ENCODE data around the gene OR5H14.
"Not testable (repeated sequence)": the region's sequence is repeated elsewhere in the genome, so short reads cannot be mapped to it uniquely, and the experiment has no call there.

Gene OR5H14

GRCh38 chr3:98147179-98147578 lies at the start of gene OR5H14:
TSS of gene OR5H14 (plus strand) at chr3:98147479. CDS start at chr3:98149386, 1,907 bp downstream.
- no peak for DNase-seq (ENCODE audit: low read depth, low spot score)

GRCh38 chr3:98099848-98100247 lies 47.4 kb upstream of the OR5H14 start:
- no peak for DNase-seq (ENCODE audit: low read depth, low spot score)

DNA sequence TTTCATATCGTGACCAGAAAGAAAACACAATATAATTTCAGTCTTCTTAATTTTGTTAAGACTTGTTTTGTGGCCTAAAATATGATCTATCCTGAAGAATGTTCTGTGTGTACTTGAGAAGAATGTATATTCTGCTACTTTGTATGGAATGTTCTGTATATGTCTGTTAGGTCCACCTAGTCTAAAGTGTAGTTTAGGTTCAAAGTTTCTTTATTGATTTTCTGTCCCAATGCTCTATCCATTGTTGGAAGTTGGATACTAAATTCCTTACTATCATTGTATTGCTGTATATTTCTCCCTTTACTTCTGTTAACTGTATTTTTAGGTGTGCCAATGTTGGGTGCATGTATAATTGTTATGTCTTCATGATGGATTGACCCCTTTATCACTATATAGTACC lies 39.1 kb upstream of the OR5H14 start:
- no peak for DNase-seq (ENCODE audit: low read depth, low spot score)

- DNase-seq (ENCODE audit: low read depth, low spot score): peak; percentile 75
These were observed 37.3 kb upstream of the OR5H14 start for GRCh38 chr3:98109807-98110549.

DNA sequence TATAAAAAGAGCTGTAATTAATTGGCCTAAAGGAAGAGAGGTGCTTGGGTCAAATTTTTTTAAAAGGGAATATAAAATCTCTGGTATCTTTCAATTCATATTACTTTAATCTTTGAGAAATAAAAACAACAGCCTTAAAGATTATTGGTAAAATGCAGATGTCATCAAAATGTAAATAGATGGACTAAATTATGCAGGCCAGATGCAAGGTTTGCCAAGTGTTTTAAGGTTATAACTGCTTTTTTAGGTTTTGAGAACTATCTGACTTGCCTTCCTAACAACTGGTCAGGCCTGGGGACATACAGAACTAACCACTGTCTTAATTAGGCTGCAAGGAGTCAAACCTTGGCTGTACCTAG lies 36.8 kb upstream of the OR5H14 start:
- DNase-seq (ENCODE audit: low read depth, low spot score): no peak

GRCh38 chr3:98114264-98114663 lies 33.0 kb upstream of the OR5H14 start:
- no peak for DNase-seq (ENCODE audit: low read depth, low spot score)

DNA sequence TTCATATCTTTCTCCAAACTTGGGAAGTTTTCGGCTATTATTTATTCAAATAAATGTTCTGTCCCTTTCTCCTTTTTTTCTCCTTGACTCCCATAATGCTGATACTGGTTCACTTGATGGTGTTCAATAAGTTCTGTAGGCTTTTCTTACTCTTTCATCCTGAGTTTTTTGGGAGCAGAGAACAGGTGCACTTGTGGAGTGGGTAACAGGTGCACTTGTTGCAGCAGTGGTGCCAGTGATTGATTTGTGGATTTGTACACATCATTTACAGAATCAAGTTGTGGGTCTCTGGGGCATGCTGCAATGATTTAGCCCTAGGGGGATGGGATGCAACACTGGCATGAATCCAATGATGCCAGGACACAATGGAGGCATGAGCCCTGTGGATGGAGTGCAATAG lies 31.6 kb upstream of the OR5H14 start:
- no peak for DNase-seq (ENCODE audit: low read depth, low spot score)

DNA sequence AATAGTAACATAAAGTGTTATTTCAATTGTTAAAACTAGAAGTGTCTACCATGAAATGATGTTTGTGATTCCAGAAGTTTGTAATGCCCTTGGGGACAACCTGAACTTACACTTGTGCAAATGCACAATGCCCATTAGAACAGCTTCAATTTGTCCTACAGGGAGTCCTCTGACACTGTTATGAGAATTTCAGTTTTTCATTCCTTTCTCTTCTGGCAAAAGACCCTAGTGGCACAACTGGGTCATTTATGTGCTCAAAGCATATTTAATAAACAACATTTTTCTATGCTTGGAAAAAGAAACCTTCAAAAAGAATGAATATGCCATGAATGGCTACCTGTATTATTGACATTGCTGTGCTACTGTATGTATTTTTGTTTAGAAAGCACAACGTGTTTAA lies 16.9 kb upstream of the OR5H14 start, which contains the start of gene OR5H1:
Gene OR5H1 (plus strand): TSS at position 301 of the 400 bp plus-strand sequence. CDS start 1,977 bp downstream, outside the sequence.
- DNase-seq (ENCODE audit: low read depth, low spot score): no peak

- DNase-seq (ENCODE audit: low read depth, low spot score): no peak
These were observed 10.6 kb upstream of the OR5H14 start for GRCh38 chr3:98136631-98137030.

- DNase-seq (ENCODE audit: low read depth, low spot score): peak; percentile 27
These were observed 9.3 kb upstream of the OR5H14 start for GRCh38 chr3:98137826-98138557.

DNA sequence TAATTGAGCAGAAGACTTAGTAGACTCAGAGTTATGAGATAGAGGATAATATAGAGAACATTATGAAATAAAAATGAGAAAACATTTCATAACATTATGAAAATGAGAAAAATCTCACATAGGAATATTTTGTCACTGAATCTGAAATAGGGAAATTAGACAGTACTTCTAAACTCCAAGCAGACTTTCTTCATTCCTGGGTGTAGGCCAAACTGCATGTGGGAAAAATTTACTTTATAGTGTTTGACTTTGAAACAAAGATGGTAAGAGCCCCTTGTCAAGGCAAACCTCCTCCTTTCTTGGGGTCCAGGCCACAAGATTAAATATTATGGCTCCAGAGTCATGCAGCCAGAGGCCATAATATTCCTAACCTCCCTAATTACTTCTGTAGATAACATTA lies 6.7 kb upstream of the OR5H14 start:
- no peak for DNase-seq (ENCODE audit: low read depth, low spot score)

DNA sequence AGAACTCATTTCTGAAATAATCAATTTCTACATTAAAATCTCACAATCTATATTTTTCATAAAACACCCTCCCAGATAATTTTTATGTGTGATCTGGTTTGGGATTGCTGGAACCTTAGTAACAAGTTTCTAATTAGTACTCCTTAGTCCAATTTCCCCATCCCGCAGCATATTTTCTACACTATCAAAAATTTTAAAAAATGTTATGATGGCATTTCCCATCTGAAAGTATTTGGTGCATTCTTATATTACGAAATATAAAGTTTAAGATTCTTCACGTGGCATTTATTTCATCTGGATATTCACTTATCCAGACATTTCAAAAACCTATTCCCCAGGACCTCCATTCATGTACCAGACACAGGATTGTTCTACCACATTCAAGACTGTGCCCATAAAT lies 1.5 kb downstream of the OR5H14 start:
- no peak for DNase-seq (ENCODE audit: low read depth, low spot score)

DNA sequence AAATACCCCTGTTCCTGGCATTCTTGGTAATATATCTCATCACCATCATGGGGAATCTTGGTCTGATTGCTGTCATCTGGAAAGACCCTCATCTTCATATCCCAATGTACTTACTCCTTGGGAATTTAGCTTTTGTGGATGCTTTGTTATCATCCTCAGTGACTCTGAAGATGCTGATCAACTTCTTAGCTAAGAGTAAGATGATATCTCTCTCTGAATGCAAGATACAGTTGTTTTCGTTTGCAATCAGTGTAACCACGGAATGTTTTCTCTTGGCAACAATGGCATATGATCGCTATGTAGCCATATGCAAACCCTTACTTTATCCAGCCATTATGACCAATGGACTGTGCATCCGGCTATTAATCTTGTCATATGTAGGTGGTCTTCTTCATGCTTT lies 2.2 kb downstream of the OR5H14 start:
- DNase-seq (ENCODE audit: low read depth, low spot score): not testable (repeated sequence)

- DNase-seq (ENCODE audit: low read depth, low spot score): no peak
These were observed 4.0 kb downstream of the OR5H14 start for GRCh38 chr3:98151241-98151640.

- no peak for DNase-seq (ENCODE audit: low read depth, low spot score)
These were observed 19.1 kb downstream of the OR5H14 start, which contains the start of gene OR5H15 for GRCh38 chr3:98166396-98166795. TSS of gene OR5H15 (plus strand) at chr3:98166696. CDS start at chr3:98168700, 2,004 bp downstream.

GRCh38 chr3:98171071-98171470 lies 23.8 kb downstream of the OR5H14 start:
- no peak for DNase-seq (ENCODE audit: low read depth, low spot score)

DNA sequence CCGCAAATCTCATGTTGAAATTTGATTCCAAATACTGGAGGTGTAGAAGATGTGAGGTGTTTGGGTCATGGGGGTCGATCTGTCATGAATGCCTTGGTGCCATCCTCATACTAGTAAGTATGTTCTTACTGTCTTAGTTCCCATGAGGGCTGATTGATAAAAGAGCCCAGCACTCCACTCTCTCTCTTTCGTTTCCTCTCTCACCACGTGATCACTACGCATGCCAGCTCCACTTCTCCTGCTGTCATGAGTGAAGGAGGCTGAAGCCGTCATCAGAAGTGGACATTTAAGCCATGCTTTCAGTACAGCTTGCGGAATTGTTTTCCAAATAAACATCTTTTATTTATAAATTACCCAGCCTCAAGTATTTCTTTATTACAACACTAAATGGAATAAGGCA lies 25.3 kb downstream of the OR5H14 start:
- DNase-seq (ENCODE audit: low read depth, low spot score): no peak

GRCh38 chr3:98180319-98180890 lies 33.1 kb downstream of the OR5H14 start:
- DNase-seq (ENCODE audit: low read depth, low spot score): no peak

DNA sequence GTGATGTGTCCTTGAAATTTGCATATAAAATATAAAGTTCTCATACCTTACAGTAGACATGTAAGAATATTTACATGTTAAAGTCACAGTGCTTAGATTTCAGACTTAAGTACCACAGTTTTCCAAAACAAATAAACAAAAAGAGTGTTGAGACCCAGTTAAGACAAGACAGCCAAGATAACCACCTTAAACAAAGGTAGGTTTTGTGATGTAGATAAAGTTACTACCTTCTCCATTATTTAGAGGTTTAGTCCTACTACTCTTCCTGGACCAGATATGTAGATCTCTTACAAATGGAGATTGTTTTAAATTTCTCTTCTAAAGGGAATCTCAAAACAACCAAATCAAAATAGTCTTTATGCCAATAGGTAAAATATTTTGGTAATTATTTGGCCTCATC lies 34.9 kb downstream of the OR5H14 start:
- DNase-seq (ENCODE audit: low read depth, low spot score): no peak

- DNase-seq (ENCODE audit: low read depth, low spot score): peak; percentile 13
These were observed 37.9 kb downstream of the OR5H14 start for GRCh38 chr3:98185180-98185579.

DNA sequence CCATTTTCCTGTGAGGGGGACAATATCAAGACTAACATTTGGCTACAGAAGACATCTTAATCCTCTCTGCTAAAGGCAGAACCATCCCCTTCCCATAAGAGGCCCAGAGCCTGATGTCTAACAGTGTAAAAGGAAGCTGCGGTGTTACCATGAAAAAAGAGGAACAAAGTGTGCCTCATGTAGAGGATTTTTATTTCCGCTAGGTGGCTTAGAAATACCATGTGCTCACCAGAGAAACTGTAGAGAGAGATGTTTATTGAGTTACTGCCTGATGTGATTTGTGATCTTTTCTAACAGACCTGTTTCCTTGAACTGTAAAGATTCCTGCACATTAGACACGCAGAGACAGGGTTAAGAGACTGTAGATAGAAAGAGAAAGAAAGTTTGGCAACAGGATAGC lies 41.3 kb downstream of the OR5H14 start:
- DNase-seq (ENCODE audit: low read depth, low spot score): peak; percentile 23

GRCh38 chr3:98190911-98191310 lies 43.6 kb downstream of the OR5H14 start:
- DNase-seq (ENCODE audit: low read depth, low spot score): not testable (repeated sequence)

DNA sequence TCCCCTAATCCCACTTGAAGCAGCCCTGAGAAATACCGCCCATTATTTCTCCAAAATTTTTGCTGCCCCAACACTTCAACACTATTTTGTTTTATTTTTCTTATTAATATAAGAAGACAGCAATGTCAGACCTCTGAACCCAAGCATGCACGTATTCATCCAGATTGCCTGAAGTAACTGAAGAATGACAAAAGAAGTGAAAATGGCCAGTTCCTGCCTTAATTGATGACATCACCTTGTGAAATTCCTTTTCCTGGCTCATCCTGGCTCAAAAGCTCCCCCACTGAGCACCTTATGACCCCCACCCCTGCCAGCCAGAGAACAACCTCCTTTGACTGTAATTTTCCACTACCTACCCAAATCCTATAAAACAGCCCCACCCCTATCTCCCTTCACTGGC lies 49.0 kb downstream of the OR5H14 start:
- DNase-seq (ENCODE audit: low read depth, low spot score): peak; percentile 27
